VCaP (cell line): ENCODE results near the gene GPSM1.

ENCODE experiments used
- H3K27ac ChIP-seq: fragments of 450-650 bp; 2 replicates; pipeline ENCODE4 v1.5.1; 2017
- TF ChIP-seq, protein P1 (sequence below): fragments of 450-650 bp; conservative IDR thresholded peaks from 2 replicates; pipeline ENCODE4 v1.5.1; 2017; ENCODE audit warnings: mild to moderate bottlenecking, moderate library complexity

Gene GPSM1

GRCh38 chr9:136359774-136360718 is 32.7 kb downstream of the GPSM1 start:
- TF ChIP-seq, protein P1, sequence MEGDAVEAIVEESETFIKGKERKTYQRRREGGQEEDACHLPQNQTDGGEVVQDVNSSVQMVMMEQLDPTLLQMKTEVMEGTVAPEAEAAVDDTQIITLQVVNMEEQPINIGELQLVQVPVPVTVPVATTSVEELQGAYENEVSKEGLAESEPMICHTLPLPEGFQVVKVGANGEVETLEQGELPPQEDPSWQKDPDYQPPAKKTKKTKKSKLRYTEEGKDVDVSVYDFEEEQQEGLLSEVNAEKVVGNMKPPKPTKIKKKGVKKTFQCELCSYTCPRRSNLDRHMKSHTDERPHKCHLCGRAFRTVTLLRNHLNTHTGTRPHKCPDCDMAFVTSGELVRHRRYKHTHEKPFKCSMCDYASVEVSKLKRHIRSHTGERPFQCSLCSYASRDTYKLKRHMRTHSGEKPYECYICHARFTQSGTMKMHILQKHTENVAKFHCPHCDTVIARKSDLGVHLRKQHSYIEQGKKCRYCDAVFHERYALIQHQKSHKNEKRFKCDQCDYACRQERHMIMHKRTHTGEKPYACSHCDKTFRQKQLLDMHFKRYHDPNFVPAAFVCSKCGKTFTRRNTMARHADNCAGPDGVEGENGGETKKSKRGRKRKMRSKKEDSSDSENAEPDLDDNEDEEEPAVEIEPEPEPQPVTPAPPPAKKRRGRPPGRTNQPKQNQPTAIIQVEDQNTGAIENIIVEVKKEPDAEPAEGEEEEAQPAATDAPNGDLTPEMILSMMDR = no peak
- H3K27ac ChIP-seq = no peak overlapping the region

- no peak overlapping the region for H3K27ac ChIP-seq
- TF ChIP-seq, protein P1 = no peak
Measured at GRCh38 chr9:136361047-136361753, 33.9 kb downstream of the GPSM1 start.

- TF ChIP-seq, protein P1 = no peak
- peak overlapping the region; percentile 93 for H3K27ac ChIP-seq
Measured at GRCh38 chr9:136361754-136362449, 34.6 kb downstream of the GPSM1 start.

GRCh38 chr9:136362450-136362784 is 35.1 kb downstream of the GPSM1 start:
- H3K27ac ChIP-seq = peak overlapping the region; percentile 93
- TF ChIP-seq, protein P1 = no peak

- TF ChIP-seq, protein P1 = peak; percentile 99
- peak within 1 kb of the TSS; percentile 93 for H3K27ac ChIP-seq
Measured at GRCh38 chr9:136363106-136363948, 36.0 kb downstream of the GPSM1 start, which contains the start of gene DNLZ. Gene DNLZ (minus strand): TSS chr9:136363744. CDS start chr9:136363714, 30 bp downstream.

DNA sequence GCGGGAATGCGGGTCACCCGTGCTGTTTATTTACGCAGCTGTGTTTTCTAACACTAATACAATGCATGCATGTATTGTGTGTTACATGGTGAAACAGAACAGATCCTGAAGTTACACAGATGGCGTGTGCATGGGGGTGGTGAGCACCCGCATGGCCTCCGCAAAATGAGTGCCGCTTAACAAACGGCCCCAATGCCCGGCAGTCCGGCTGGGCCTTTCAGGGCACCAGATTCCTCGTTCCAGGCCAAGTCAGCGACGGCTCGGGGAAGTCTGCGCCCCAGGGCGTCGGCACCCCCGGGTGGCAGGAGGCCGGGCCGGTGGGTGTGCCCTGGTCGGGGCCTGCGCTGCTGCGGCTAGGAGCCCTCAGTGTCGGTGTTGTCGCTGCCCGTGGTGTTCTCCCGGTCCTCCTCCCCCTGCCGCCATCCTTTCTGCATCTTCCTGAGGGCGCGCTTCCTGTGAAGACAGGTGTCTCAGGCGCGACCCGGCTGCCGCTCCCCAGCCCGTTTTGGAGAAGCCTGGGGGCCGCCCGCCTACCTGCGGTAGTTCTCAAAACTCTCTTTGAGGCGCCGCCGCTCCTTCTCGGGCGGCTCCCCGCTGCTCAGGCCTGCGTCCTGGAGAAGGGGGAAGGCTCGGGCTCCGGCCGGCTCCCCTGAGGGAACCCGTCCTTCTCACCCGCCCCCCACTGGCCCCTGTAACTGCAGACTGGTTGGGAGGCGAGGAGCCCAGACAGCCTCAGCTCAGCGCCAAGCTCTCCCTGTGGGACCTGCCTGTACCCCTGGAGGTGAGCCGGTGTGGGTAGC is 36.8 kb downstream of the GPSM1 start:
- TF ChIP-seq, protein P1 = no peak; the same call in 1 of the 2 replicates
- peak overlapping the region; percentile 93 for H3K27ac ChIP-seq
